ENCODE measurements around the gene DAP. TPM values are rescaled to one million over a fixed set of nuclear protein-coding genes. Genes with fewer than 3 reads are reported as not detected.

The DAP gene
- total and polyA plus RNA-seq, 4 donors: 36.6 to 122 (median 101) TPM

GRCh38 chr5:10800852-10801251, 39.8 kb upstream of the DAP start (continued):
- no peak for TF ChIP-seq JUND (IDR thresholded peaks at IDR 0.05)

GRCh38 chr5:10797261-10797660, 36.2 kb upstream of the DAP start:
- no peaks in the 10 kb centered on the region for H3K9me3 ChIP-seq (ENCODE audit: control insufficient read depth in 4 of 4, low read length in 3 of 4)
- H3K27ac ChIP-seq (ENCODE audit: low read depth in 1 of 2, low read length in 2 of 2): no peak overlapping the region
- WGBS: 66% methylated on average over 3 of the region's 3 CpGs
- no peak for DNase-seq (ENCODE audit: low spot score)
- H3K27me3 ChIP-seq (ENCODE audit: control insufficient read depth in 4 of 4, insufficient read depth in 4 of 4, low read length in 3 of 4): no peaks in the 10 kb centered on the region
- no peaks in the 10 kb centered on the region for H3K36me3 ChIP-seq (ENCODE audit: control insufficient read depth in 4 of 4, insufficient read depth in 3 of 4, low read depth in 1 of 4, low read length in 3 of 4)
- no peak overlapping the region for H3K9ac ChIP-seq (ENCODE audit: low read depth in 1 of 2, low read length in 2 of 2)
- H3K4me1 ChIP-seq (ENCODE audit: control insufficient read depth in 4 of 4, insufficient read depth in 4 of 4, low read length in 3 of 4): no peaks in the 10 kb centered on the region
- TF ChIP-seq FOXA2 (IDR thresholded peaks at IDR 0.05) (no peak), MAX (IDR thresholded peaks at IDR 0.05) (no peak), HNF4G (IDR thresholded peaks at IDR 0.05) (no peak), GABPA (IDR thresholded peaks at IDR 0.05 in 1 of 2, conservative IDR thresholded peaks at IDR 0.05 in 1 of 2) (no peak), JUND (IDR thresholded peaks at IDR 0.05) (no peak), RAD21 (IDR thresholded peaks at IDR 0.05) (no peak), REST (IDR thresholded peaks at IDR 0.05) (no peak), RXRA (IDR thresholded peaks at IDR 0.05) (no peak), FOXA1 (IDR thresholded peaks at IDR 0.05) (no peak), SP1 (IDR thresholded peaks at IDR 0.05) (no peak), HNF4A (conservative IDR thresholded peaks at IDR 0.05) (no peak), ATF3 (IDR thresholded peaks at IDR 0.05) (no peak), ZBTB33 (IDR thresholded peaks at IDR 0.05) (no peak), CTCF (IDR thresholded peaks at IDR 0.05; ENCODE audit: low read depth, low read length, missing input control) (no peak), NR2F2 (IDR thresholded peaks at IDR 0.05) (no peak), YY1 (IDR thresholded peaks at IDR 0.05) (no peak), EGR1 (IDR thresholded peaks at IDR 0.05; ENCODE audit: low read depth in 2 of 2) (no peak), TAF1 (conservative IDR thresholded peaks at IDR 0.05) (no peak)
- H3K4me3 ChIP-seq (ENCODE audit: low read depth in 1 of 3, low read length in 3 of 3): no peak overlapping the region
